ENCODE data around the gene POLR2E. TPM values are rescaled to one million over a fixed set of nuclear protein-coding genes. Genes with fewer than 3 reads are reported as not detected.
"Not testable (repeated sequence)": the region's sequence is repeated elsewhere in the genome, so short reads cannot be mapped to it uniquely, and the experiment has no call there.

POLR2E gene
- total and polyA plus RNA-seq, 8 donors = 24.5 to 361 (median 91.0) TPM

GRCh38 chr19:1117654-1118053, 22.5 kb upstream of the POLR2E start:
- no peak overlapping the region for H3K27ac ChIP-seq
- H3K27me3 ChIP-seq = no peaks in the 10 kb centered on the region
- intact Hi-C loops (cut with DNase I; ENCODE audit: low total_unique reads) = no loop called here
- TF ChIP-seq POLR2AphosphoS5 (IDR thresholded peaks at IDR 0.05) = no peak
- TF ChIP-seq CTCF (IDR thresholded peaks at IDR 0.05) = no peak
- H3K4me3 ChIP-seq = no peak overlapping the region
- DNase-seq = no peak
- H3K9me3 ChIP-seq = no peaks in the 10 kb centered on the region
- peaks cover 14 to 22% (median 19%) of the 10 kb centered on the region in 4 donors for H3K4me1 ChIP-seq
- 86 to 94% (median 94%) methylated on average over 12 to 16 of the region's 16 CpGs for WGBS, 5 donors
- H3K36me3 ChIP-seq = peaks cover 81 to 100% (median 96%) of the 10 kb centered on the region in 4 donors

DNA sequence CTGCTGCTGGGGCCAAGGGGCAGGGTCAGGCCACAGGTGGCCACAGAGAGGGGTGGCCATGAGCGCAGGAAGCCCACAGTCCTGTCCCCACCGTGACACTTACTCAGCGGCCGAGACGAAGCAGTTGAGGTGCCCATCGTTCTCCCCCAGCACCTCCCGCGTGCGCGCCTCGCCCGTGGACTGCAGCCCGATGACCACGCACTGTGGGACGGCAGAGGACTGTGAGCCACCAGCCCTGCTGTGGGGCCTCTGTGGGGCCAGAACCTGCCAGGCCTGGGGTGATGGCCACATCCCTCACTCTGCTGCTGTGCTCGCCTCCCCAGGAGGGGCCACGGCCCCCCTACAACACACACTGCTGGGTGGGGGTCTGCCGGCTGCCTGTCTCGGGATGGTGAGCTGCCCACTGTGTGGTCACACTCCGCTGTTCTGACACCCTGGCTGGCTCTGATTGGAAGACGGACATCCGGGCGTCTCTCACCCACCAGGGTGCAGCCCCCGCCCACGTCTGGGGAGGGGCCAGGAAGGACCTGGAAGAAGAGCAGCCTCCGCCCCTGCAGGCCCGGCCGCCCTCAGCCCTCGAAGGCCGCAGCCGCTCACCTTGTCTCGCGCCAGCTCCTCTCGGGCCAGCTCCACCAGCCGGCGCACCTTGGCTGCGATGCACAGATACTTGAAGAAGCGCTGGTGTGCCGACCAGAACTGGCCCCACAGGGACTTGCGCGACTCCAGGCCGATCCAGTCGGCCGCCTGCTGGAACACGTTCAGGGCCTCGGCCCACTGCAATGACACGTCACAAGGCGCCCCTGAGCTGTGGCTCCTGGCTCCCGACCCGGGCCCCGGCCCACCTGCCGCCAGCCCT, 21.8 kb upstream of the POLR2E start:
- WGBS, 5 donors = 93 to 96% (median 95%) methylated on average over 34 to 52 of the region's 52 CpGs
- peak overlapping the region in 1 of 5 donors; percentile 6 for H3K27ac ChIP-seq
- TF ChIP-seq POLR2A (IDR thresholded peaks at IDR 0.05) (no peak), CTCF (IDR thresholded peaks at IDR 0.05) (no peak), EP300 (IDR thresholded peaks at IDR 0.05) (no peak), POLR2AphosphoS5 (IDR thresholded peaks at IDR 0.05) (no peak)
- no peaks in the 10 kb centered on the region for H3K27me3 ChIP-seq
- no peak overlapping the region for H3K4me3 ChIP-seq
- no peaks in the 10 kb centered on the region for H3K9me3 ChIP-seq
- DNase-seq = no peak
- intact Hi-C loops (cut with DNase I; ENCODE audit: low total_unique reads) = no loop called here
- H3K4me1 ChIP-seq = peaks cover 21 to 29% (median 26%) of the 10 kb centered on the region in 4 donors
- H3K36me3 ChIP-seq = peaks cover 76 to 100% (median 96%) of the 10 kb centered on the region in 4 donors

DNA sequence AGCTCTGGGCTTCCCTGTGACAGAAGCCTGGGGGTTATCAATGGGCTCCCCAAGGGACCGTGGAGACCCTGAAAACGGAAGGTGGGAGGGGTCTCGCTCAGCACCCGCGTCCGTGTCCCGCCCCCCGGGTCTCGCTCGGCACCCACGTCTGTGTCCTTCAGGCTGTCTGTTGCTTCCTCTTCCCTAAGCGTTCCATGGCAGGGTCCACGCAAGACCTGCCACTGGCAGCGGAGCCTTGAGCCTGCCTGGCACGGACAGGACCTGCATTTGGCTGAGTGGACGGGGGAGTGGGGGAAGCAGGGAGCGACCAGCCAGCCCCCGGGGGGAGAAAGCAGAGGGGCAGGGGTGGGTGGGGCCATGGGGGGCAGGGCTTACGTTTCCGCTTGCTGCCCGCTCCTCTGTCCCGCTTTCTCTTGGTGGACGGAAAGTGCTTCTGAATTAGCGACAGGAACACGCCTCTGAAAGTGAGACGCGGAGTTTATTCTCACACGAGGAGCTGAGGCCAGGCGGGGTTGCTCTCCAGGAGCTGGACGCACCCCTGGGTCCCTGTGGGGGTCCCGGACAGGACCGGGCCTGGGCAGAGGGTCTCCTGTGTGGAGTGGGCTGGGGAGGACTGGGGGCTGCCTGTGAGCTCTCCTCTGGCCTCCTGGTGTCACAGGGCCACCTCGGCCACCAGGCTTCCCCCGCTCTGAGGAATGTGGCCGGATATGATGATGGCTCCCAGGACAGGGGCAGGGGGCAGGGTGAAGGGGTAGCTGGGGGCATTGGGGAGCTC, 20.7 kb upstream of the POLR2E start:
- intact Hi-C loops (cut with DNase I; ENCODE audit: low total_unique reads) = no loop called here
- DNase-seq = no peak

DNA sequence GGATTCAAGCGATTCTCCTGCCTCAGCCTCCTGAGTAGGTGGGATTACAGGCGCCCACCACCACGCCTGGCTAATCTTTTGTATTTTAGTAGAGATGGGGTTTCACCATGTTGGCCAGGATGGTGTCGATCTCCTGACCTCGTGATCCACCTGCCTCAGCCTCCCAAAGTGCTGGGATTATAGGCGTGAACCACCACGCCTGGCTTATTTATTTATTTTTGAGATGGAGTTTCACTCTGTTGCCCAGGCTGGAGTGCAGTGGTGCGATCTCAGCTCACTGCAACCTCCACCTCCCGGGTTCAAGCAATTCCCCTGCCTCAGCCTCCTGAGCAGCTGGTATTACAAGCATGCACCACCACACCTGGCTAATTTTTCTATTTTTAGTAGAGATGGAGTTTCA, 19.6 kb upstream of the POLR2E start:
- peaks cover 24 to 37% (median 30%) of the 10 kb centered on the region in 4 donors for H3K4me1 ChIP-seq
- peaks cover 72 to 100% (median 96%) of the 10 kb centered on the region in 4 donors for H3K36me3 ChIP-seq
- not testable (repeated sequence) for DNase-seq, H3K4me3 ChIP-seq, H3K27me3 ChIP-seq, H3K9me3 ChIP-seq
- intact Hi-C loops (cut with DNase I; ENCODE audit: low total_unique reads) = loop anchor here (5.0 kb wide), 1 partner anchor 68 kb away; no protein-coding TSS in a partner anchor
- 92 to 95% (median 93%) methylated on average over 9 of the region's 9 CpGs for WGBS, 5 donors
- peak overlapping the region in 2 of 5 donors; percentile 84 to 87 for H3K27ac ChIP-seq

More for the DNA sequence above, 20.7 kb upstream of the POLR2E start:
- 89 to 93% (median 90%) methylated on average over 25 to 35 of the region's 35 CpGs for WGBS, 5 donors
- Histone ChIP-seq H3K36me3 (peaks cover 73 to 100% (median 96%) of the 10 kb centered on the region in 4 donors), H3K4me1 (peaks cover 24 to 37% (median 30%) of the 10 kb centered on the region in 4 donors), H3K4me3 (no peak overlapping the region), H3K9me3 (no peaks in the 10 kb centered on the region), H3K27me3 (no peaks in the 10 kb centered on the region), H3K27ac (peak overlapping the region in 1 of 5 donors; percentile 6)
- TF ChIP-seq EP300 (IDR thresholded peaks at IDR 0.05) (no peak), POLR2A (IDR thresholded peaks at IDR 0.05) (no peak), POLR2AphosphoS5 (IDR thresholded peaks at IDR 0.05) (no peak), CTCF (IDR thresholded peaks at IDR 0.05) (no peak)
